Measurements from ENCODE around the gene ADI1.

Gene ADI1

GRCh38 chr2:3519255-3520205 lies at the start of gene ADI1:
Gene ADI1, minus strand, starts transcription at chr2:3519531. Its CDS starts 44 bp downstream, at chr2:3519487.
- no peak for DNase-seq (ENCODE audit: low read depth)

DNA sequence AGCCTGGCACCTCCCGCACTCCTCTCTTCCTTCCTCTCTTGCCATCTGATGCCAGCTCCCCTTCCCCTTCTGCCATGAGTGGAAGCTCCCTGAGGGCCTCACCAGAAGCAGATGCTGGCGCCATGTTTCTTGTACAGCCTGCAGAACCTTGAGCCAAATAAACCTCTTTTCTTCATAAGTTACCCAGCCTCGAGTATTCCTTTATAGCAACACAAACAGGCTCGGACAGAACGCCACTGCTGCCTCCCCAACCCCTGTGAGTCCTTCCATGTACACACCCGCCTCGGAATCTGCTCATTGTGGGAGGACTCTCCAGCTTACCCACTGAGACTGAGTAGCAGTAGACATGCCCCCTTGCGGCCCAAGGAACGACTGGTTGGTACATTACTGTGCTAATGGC lies 47.5 kb upstream of the ADI1 start:
- no peak for DNase-seq (ENCODE audit: low read depth)

- no peak for DNase-seq (ENCODE audit: low read depth)
Measured at GRCh38 chr2:3565117-3565516, 45.8 kb upstream of the ADI1 start.

GRCh38 chr2:3563521-3563976 lies 44.2 kb upstream of the ADI1 start:
- DNase-seq (ENCODE audit: low read depth), result no peak

DNA sequence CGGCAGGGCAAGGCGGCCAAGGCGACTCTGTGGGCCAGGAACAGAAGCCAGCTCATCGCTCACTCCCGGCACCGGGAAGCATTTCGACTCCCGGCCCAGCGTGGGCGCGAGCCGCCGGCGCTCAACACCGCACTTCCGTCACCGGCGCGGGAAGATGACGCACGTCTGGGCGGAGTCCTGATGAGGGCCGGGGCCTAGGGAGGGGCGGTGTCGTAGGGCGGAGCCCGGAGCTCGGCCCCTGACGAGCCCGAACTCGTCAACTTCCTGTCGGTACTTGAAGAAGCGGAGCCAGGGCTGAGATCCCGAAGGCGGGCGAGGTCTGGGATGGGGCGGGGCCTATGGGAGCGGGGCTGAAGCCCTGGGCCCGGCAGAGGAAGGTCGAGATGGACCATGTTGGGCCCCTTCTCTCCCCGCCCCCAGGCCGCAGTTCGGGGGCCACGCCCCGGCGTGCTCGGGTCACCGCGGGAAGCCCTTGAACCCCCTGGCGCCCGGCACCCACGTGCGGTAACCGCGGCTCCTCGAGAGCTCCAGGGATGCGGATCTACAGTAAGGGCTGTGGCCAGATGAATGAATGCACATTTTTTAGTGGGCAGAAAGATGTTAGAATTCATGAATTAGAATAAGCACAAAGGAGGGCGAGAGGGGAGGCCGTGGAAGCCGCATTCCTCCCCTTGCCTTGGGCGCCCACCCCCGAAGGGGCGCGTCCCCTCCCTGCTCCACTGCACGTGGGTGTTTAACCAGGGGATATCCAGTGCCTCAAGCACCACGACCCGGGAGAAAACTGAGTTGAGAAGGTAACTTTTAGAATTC lies 39.1 kb upstream of the ADI1 start, which contains the start of gene RNASEH1:
TSS of gene RNASEH1 (minus strand) at position 129 of the 810 bp plus-strand sequence. CDS start at position 56, 73 bp downstream.
- peak; percentile 92 for DNase-seq (ENCODE audit: low read depth)

DNA sequence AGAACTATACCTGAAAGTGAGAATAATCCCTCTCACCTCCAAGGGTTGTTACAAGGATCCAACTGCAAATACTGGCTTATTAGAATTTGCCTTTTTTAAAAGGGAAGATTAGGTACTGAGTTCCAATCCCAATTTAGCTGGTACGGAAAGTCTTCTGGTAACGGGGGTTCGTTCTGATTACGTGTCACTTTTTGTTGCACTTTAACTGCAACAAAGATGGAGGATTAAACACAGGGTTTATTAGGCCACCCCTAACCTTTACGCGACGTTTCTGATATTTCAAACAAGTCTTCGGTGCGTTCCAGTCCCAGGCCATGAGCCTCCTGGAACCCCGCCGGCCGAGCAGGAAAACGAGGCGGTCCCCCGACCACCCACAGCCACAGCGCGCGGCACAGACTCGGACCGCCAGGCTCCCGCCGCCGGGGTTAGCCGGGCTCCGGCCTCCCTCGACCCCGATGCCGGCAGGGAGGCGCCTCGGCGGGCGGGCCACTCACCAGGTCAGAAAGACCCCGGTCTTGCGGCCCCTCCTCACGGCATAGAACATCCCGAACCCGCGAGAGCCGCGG lies 38.4 kb upstream of the ADI1 start:
- DNase-seq (ENCODE audit: low read depth), result no peak

- DNase-seq (ENCODE audit: low read depth), result no peak
Measured at GRCh38 chr2:3553946-3554345, 34.6 kb upstream of the ADI1 start.

DNA sequence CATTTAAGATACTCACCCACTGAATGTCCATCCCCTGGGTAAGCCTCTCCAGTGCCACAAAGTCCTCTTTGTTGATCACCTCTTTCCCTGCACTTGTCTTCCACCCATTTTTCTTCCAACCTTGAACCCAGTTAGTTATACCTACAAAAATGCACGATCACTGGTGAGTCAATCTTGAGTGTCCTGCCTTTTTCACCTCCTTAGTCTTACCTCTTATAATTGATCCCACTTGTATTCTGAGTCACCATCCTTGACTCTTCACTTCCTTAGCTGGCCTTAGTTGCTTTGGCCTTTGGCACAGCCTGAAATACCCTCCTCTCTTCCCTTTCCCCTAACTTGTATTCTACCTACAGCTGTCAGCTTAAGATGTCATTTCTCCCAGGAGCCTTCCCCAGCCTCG lies 28.6 kb upstream of the ADI1 start:
- DNase-seq (ENCODE audit: low read depth), result no peak

DNA sequence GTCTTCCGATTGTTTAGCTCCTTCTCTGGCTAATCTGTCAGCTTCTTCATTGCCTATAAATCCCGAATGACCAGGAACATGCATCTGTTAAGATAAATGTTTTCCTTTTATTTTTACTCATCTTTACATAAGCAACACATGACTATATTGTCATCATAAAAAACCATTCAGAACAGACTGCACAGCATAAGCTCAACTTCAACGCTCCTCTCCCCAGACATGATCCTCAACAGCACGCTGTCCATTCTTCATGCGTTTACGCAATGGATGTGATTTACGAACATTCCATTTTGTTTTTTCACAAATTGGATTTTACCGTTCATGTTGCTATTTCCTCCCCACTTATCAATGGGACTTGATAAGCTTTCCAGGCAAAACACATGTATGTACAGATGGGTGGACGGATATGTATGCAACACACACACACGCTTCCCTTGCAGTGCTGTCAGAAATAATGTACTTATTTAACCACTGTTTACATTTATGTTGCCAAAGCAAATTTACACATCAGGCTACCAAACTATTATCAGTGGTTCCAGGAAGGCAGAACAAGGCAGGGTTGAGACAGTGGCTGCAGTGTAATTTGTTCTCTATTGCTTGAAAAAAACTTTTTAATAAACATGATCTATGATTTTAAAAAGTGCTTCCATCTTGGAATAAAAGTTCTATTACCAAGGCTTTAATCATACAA lies 26.6 kb upstream of the ADI1 start:
- DNase-seq (ENCODE audit: low read depth), result no peak

DNA sequence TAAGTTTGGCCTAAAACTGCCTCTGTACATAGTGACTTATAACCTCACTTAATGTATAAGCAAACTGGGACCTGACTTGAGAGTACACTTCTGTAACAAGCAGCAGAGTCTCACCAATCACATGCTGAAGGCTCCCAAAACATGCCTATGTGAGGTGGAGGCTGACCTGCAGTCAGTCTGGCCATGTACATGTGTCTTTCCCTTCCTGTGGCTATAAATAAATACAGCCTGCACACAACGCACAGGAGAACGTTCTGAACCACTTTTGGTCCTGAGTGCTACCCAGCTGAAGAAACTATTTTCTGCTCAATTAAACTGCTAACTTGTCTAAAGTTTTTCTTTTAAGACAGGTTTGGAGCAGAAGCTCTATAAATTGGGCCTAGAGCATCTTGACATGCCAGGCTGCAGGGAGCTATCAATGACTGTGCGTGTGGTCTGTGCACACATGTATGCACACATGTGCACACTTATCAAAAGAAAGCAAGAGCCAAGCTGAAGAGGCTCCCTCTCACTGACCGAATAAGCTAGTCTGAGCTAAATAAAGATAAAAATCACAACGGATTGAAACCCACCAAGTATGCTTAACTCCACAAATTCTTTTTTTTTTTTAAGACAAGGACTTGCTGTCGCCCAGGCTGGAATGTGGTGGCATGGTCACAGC lies 23.8 kb upstream of the ADI1 start:
- no peak for DNase-seq (ENCODE audit: low read depth)

DNA sequence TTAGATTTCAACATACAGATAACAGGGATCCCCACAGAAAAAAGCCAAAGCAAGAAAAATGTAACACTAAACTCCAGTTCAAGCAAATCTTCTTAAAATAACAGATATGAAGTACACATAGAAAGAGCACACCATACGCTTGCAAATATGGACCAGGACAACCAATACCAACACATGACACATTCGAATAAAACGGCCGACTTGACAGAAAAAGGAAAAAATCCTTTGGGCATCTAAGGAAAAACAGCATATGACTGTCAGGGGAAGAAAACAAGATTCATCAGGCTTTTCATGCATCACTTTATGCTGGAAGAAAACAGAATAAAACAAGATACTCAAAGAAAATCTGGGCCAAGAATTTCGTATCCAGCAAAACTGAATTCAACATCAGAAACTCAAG lies 22.8 kb upstream of the ADI1 start:
- DNase-seq (ENCODE audit: low read depth), result no peak

DNA sequence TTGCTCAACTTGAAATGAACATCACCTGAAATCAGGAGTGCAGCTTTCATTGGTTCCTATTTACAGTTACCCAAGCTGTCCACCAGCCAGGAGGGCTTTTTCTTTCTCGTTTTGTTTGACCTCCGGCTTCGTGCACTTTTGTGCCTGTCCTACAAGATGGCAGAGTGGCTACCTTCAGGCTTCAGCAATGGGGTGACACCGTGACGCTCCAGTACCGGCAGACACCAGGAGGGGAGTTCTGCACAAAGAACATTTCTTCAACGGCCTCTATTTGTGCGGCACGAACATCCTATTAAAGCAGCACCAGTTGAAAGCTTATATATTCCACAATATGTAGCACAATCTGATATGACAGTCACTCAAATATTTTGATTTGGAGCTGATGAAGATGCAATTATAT lies 20.5 kb upstream of the ADI1 start:
- no peak for DNase-seq (ENCODE audit: low read depth)

- no peak for DNase-seq (ENCODE audit: low read depth)
Measured at GRCh38 chr2:3536682-3537632, 17.6 kb upstream of the ADI1 start.

DNA sequence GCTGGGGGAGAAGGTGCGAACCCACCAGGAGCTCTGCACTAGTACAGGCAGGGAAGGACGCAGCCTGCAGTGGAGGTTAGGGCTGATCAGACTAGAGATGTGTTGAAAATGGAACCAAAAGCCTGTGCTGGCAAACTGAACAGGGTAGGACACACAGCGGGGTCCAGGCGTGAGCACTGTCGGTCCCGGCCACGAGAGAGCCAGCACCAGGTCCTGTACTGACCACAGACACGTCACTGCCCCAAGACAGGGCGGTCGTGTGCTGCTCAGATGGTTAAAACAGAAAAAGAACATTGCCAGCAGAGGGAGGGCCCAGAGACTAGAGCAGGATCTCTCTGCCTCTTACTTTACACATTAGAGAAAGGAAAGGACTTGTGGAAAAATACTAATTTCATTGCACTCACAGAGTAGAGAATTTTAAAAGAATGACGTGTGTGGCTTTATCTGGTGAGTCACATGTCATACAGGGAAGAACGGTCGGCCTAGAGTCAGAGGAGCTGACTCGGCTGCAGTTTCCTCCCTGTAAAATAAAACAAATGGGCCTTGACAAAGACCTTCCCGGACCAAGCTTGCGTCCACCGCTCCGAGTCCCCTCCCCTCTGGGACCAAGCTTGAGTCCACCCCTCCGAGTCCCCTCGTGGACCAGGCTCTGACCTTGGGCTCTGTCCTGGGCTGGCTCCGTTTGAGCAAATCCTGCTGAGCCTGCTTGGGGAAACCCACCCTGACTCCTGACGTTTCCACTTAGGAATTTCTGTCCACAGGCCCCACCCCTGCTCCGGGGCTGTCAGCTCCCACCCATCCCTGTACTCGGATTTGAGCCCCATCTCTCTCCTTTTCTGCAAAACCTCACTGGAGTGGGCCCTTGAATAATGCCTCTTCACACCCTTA lies 16.7 kb upstream of the ADI1 start:
- peak; percentile 80 for DNase-seq (ENCODE audit: low read depth)

DNA sequence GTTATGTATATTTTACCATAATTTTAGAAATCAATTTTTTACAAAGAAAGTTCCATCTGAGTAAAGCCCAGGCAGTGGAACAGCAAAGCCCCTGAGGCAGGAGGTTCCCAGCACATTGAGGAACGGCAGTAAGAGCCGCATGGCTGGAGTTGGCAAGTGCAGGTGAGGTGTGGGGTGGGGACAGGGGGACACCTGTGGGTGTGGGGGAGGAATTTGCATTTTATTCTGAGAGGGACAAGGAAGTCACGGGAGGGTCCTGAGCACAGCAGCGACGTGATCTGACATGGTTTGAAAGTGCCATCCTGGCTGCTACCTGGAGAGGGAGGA lies 16.1 kb upstream of the ADI1 start:
- DNase-seq (ENCODE audit: low read depth), result no peak

DNA sequence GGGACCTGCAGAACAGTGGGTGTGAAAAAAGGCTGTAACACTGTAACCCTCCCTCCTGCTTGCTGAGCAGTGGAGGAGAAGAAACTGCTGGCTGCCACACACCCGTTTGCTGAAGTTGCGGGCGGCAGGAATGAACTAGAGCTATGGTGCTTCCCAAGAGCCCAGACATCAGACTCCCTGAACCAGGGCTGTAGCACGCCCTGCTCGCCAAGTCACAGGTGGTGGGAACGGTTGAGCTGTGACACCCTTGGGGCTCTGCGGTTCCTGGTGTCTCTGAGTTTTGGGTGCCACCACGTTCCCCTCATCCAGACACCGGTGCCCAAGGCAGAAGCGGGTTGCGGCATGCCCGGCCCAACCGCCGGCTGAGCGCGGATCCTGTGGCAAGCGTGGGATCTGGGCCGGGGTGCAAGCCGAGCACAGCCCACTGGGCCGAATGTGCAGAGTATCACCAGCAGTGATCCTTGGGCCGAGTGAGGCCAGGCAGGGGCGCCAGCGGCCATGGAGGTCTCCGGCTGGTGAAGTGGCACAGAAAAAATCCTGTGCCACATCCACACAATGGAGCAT lies 15.0 kb upstream of the ADI1 start:
- DNase-seq (ENCODE audit: low read depth), result no peak

GRCh38 chr2:3533836-3534235 lies 14.5 kb upstream of the ADI1 start:
- no peak for DNase-seq (ENCODE audit: low read depth)

DNA sequence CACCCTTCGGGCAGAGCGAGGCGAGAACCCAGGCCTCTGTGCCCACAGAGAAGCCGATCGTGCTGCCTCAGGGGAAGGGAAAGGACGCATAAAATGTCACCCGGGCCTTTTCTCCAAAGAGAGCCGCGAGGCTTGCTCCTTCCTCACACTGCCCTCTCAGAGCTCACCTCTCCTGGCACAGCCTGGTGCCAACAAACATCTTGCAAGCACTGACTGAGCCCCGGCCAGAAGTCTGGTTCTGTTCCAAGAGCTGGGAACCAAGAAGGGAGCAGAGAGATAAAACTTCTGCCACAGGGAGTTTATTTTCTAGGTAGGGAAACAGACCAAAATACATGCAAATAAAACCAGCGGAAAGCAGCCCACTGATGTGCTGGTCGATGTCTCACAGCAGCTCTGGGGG lies 13.6 kb upstream of the ADI1 start:
- DNase-seq (ENCODE audit: low read depth), result no peak
